GM21619 (cell line): ENCODE data around the gene CDC16.
"Not testable (repeated sequence)": the region's sequence is repeated elsewhere in the genome, so short reads cannot be mapped to it uniquely, and the experiment has no call there.

ENCODE experiments used
- ATAC-seq: cut with Tn5 transposase; IDR thresholded peaks from one replicate; pipeline ENCODE4 v1.9.1; 2021; ENCODE audit not compliant: unreplicated experiment

CDC16 gene

GRCh38 chr13:114261328-114261965 lies 26.8 kb downstream of the CDC16 start:
- ATAC-seq = no peak

GRCh38 chr13:114263578-114263977 lies 28.9 kb downstream of the CDC16 start:
- ATAC-seq = no peak

GRCh38 chr13:114264313-114264712 lies 29.6 kb downstream of the CDC16 start:
- ATAC-seq = not testable (repeated sequence)

- no peak for ATAC-seq
Observed at GRCh38 chr13:114264886-114265611, 30.4 kb downstream of the CDC16 start.

- ATAC-seq = no peak
Observed at GRCh38 chr13:114266241-114266640, 31.5 kb downstream of the CDC16 start.

GRCh38 chr13:114268344-114269280 lies 33.9 kb downstream of the CDC16 start:
- ATAC-seq = no peak

GRCh38 chr13:114269281-114269770 lies 34.6 kb downstream of the CDC16 start:
- ATAC-seq = no peak

- ATAC-seq = no peak
Observed at GRCh38 chr13:114272977-114273376, 38.3 kb downstream of the CDC16 start.

GRCh38 chr13:114275304-114275703 lies 40.6 kb downstream of the CDC16 start:
- no peak for ATAC-seq

GRCh38 chr13:114279146-114279545 lies 44.4 kb downstream of the CDC16 start:
- ATAC-seq = no peak

- no peak for ATAC-seq
Observed at GRCh38 chr13:114279758-114280355, 45.2 kb downstream of the CDC16 start.

GRCh38 chr13:114281351-114282040 lies 46.8 kb downstream of the CDC16 start, which contains the start of gene UPF3A:
TSS of gene UPF3A (plus strand) at chr13:114281601. CDS start at chr13:114281640, 39 bp downstream.
- peak; percentile 63 for ATAC-seq

- peak; percentile 39 for ATAC-seq
Observed at GRCh38 chr13:114282041-114282670, 47.5 kb downstream of the CDC16 start.

GRCh38 chr13:114283576-114283975 lies 48.9 kb downstream of the CDC16 start:
- ATAC-seq = no peak

GRCh38 chr13:114284680-114285079 lies 50.0 kb downstream of the CDC16 start:
- ATAC-seq = no peak

GRCh38 chr13:114285166-114285808 lies 50.6 kb downstream of the CDC16 start:
- no peak for ATAC-seq

- no peak for ATAC-seq
Observed at GRCh38 chr13:114286808-114287207, 52.1 kb downstream of the CDC16 start.

GRCh38 chr13:114288157-114288591 lies 53.5 kb downstream of the CDC16 start:
- ATAC-seq = no peak

- ATAC-seq = no peak
Observed at GRCh38 chr13:114296448-114296847, 61.8 kb downstream of the CDC16 start.
